Umbilical cord (tissue), 2 donors: ENCODE measurements around the gene ZGPAT. TPM values are rescaled to one million over a fixed set of nuclear protein-coding genes. Genes with fewer than 3 reads are reported as not detected.

Source experiments
- DNase-seq: peaks from one replicate; pipeline ENCODE4 v3.0.0-alpha.2; 2015; ENCODE audit warnings: low spot score
- total RNA-seq: library from RNA; depleted of rRNA; stranded (reverse); fragments of >200 nt; gene quantifications from one replicate; pipeline ENCODE4 v1.2.3, GENCODE V29; 2014; ENCODE audit warnings: low replicate concordance; ENCODE audit not compliant: insufficient read depth

The ZGPAT gene
- total RNA-seq, 1 donor from 2014 or later: 15.6 TPM

- DNase-seq: no peak
Measured at GRCh38 chr20:63733579-63734081, 25.8 kb downstream of the ZGPAT start.

DNA sequence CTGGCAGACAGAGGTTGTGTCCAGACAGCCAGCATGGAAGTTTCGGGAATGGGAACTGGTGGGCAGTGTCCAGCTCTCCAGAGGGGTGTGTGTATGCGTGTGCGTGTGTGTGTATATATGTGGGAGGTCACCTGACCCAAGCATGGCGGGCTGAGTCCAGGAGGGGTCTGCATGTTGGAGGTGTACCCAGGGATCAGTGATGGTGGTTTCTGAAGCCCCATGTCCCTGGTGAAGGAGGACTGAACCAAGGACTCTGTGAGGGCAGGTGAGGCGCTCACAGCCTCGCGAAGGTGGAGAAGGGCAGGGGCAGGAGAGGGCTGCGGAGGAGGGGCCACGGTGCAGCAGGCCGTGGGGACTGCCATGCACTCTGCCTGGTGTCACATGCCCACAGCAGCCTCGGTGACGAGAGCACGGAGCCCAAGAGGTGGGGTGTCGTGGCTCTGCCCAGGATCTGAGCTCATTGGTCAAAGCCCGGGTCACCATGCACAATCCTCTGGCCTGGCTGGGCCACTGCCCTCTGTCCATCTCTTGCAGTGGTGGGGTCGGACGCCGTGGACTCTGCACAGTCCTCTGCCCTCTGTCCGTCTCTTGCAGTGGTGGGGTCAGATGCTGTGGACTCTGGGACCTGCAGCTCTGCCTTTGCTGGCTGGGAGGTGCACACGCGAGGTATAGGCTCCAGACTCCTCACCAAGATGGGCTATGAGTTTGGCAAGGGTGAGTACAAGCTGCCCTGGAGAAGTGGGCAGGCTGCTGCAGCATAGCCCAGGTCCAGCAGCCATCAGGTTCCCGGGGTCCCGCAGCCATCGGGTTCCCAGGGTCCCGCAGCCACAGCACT is 26.5 kb downstream of the ZGPAT start:
- no peak for DNase-seq

DNA sequence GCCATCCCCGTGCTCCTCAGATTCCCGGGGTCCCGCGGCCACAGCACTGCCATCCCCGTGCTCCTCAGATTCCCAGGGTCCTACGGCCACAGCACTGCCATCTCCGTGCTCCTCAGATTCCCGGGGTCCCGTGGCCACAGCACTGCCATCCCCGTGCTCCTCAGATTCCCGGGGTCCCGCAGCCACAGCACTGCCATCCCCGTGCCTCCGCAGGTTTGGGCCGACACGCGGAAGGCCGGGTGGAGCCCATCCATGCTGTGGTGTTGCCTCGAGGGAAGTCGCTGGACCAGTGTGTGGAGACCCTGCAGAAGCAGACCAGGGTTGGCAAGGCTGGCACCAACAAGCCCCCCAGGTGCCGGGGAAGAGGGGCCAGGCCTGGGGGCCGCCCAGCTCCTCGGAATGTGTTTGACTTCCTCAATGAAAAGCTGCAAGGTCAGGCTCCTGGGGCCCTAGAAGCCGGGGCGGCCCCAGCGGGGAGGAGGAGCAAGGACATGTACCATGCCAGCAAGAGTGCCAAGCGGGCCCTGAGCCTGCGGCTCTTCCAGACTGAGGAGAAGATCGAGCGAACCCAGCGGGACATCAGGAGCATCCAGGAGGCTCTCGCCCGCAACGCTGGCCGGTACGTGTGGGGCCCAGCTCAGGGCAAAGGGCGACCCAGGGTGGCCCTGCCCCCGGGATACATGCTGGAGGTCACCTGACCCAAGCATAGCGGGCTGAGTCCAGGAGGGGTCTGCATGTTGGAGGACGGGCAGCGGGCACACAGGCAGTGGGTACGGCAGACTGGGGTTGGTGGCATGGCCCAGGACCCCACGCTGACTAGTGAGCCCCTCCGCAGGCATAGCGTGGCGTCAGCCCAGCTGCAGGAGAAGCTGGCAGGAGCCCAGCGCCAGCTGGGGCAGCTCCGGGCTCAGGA is 27.4 kb downstream of the ZGPAT start:
- DNase-seq: no peak

- DNase-seq: no peak
Measured at GRCh38 chr20:63735859-63736718, 28.2 kb downstream of the ZGPAT start, which contains the start of gene LIME1. Gene LIME1, plus strand, starts transcription at chr20:63736664. Its CDS starts 886 bp downstream, at chr20:63737550.

GRCh38 chr20:63736893-63737694 is 29.3 kb downstream of the ZGPAT start:
- no peak for DNase-seq

- no peak for DNase-seq
Measured at GRCh38 chr20:63737695-63737944, 29.8 kb downstream of the ZGPAT start.

- DNase-seq: no peak
Measured at GRCh38 chr20:63737945-63738686, 30.3 kb downstream of the ZGPAT start.

DNA sequence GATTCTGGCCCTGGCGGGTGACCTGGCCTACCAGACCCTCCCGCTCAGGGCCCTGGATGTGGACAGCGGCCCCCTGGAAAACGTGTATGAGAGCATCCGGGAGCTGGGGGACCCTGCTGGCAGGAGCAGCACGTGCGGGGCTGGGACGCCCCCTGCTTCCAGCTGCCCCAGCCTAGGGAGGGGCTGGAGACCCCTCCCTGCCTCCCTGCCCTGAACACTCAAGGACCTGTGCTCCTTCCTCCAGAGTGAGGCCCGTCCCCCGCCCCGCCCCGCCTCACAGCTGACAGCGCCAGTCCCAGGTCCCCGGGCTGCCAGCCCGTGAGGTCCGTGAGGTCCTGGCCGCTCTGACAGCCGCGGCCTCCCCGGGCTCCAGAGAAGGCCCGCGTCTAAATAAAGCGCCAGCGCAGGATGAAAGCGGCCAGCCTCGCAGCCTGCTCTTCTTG is 30.9 kb downstream of the ZGPAT start:
- DNase-seq: peak; percentile 53

DNA sequence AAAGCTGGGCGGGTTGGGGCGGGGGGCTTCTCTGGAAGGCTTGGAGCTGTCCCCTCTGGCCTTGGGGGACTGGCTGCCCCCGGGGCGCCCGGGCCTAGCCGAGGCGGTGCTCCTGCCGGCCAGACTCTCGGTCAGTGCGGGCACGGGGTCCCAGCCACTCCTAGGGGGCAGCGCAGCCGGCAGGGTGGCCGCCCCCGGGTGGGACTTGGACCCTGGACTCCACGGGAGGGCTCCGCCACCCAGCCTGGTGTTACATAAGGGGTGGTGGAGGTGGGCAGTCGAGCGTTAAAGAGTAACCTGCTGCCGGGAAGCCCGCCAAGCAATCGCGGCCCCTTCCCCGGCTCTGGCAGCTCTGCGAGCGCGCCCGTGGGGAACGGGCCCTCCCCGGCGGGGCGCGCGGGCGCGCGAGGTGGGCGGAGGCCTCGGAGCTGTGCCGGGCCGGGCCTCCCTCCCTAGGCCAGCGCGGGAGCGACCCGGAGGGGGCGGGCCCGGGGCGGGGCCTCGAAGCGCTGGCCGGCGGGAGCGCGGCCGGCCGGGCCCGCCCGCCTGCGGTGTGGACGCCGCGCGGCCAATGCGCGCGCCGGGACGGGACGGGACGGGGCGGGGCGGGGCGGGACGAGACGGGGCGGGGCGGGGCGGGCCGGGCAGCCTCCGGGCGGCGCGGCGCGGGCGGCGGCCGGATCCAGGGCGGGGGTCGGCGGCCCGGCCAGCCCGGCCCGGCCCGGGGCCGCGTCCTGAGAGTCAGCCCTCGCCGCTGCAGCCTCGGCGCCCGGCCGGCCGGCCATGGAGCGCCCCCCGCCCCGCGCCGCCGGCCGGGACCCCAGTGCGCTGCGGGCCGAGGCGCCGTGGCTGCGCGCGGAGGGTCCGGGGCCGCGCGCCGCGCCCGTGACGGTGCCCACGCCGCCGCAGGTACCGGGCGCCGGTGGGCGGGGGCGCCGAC is 31.6 kb downstream of the ZGPAT start, which contains the start of gene SLC2A4RG:
Gene SLC2A4RG (plus strand): TSS at position 647 of the 940 bp plus-strand sequence. CDS start 137 bp downstream, at position 784.
- DNase-seq: peak; percentile 85

DNA sequence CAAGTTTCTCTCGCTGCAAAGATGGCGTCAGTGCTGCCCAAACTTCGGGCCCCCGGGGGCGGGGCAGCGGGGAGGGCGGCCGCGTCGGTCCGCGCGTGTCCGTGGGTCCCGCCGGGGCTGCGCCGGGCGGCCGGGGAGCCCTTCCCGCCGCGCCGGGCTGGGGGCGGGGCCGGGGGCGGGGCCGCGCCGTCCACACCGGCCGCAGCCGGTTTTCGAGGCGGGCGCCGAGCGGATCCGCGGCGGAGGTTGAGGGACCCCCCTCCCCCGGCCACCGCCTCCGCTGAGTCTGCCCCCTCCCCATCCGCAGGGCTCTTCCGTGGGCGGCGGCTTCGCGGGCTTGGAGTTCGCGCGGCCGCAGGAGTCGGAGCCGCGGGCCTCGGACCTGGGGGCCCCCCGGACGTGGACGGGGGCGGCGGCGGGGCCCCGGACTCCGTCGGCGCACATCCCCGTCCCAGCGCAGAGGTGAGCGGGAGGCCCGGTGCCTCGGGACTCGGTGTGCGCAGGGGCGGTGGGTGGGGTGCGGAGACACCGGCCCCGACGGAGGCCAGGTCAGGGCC is 32.3 kb downstream of the ZGPAT start:
- DNase-seq: peak; percentile 63

DNA sequence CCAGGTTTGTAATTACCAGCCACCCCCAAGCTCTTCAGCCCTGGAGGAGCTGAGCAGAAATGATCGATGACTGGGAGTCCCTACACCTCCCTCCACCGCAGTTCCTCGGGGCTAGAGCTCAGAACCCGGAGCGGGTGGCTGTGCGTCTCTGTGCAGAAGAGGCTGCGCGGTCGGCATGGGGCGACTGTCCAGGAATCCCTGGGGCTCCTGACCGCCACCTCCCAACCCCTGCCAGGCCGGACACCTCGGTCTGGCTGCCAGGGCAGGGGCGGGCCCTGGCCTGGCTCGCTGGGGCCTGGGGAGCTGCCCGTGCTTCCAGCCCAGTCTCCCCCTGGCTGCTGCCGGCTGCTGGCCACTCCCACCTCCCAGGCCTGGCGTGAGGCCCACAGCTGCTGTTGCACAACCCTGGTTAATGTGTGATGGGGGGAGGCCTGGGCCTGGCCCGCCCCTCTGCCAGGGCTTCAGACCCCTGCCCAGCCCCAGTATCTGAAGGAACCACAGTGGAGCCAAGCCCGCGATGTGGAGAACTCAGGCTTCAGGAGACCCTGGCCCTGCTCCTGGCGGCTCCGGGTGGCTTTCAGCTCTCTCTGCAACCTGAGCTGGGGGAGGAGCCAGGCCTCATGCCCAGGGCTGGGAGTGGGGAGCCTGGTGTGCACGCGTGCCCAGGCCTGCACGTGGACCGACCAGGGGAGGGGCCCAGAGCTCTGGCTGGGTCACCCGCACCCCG is 33.0 kb downstream of the ZGPAT start:
- DNase-seq: peak; percentile 95

DNA sequence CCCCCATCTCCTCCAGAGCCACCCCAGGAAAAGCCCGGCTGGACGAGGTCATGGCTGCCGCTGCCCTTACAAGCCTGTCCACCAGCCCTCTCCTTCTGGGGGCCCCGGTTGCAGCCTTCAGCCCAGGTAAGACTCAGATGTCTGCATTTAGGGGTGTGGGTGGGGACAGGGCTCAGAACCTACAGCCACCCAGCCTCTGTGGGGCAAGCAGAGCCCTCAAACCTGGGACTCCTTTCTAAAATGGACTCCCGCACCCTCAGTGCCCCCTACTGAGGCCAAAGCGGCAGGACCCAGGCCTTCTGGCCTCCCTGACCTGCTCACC is 33.5 kb downstream of the ZGPAT start:
- DNase-seq: no peak

- DNase-seq: no peak
Measured at GRCh38 chr20:63741676-63742380, 34.0 kb downstream of the ZGPAT start.

DNA sequence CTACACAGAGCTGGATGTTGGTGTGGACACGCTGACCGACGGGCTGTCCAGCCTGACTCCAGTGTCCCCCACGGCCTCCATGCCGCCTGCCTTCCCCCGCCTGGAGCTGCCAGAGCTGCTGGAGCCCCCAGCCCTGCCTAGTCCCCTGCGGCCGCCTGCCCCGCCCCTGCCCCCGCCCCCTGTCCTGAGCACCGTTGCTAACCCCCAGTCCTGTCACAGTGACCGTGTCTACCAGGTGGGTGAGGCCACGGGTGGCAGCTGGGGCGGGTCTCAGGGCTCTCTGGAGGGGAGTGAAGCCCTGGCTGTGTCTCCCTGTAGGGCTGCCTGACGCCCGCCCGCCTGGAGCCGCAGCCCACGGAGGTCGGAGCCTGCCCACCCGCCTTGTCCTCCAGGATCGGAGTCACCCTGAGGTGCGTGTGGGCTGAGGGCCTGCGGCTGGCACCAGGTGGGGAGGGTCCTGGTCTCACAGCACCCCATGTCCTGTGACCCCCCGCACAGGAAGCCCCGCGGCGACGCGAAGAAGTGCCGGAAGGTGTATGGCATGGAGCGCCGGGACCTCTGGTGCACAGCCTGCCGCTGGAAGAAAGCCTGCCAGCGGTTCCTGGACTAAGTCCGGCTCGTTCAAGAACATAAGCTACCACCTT is 34.7 kb downstream of the ZGPAT start:
- DNase-seq: no peak

DNA sequence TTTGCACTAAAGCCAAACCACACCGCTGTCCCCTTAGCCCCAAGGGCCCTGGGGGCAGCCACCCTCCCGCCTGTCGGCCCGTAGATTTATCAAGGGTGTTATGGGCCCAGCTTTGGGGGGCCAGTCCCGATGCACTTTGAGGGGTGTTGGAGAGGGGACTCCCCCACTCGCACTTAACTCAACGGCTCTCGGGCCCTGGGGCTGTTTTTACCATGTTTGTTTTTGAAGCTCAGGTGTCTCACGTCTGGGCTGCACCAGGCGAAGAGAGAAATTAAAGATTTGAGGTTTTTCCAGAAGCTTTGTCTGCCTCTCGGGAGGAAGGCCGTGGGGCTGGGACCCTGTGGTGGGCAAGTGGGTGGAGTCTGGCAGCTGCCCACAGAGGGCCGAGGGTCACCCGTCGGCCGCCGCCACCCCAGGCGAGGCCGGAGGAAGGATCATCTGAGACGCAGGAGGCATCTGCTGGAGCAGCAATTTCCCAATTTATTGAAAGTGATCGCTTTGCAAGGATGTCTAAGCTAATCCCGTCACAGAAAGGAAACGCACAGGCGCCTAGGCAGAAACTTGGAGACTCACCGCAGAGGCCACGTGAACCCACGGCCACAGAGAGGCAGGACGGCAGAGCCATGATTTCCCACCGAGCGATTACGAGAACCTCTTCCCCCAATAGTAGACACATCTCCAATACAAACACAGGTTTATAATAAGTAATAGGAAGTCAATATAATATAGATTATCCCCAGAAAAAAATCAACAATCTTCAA is 35.6 kb downstream of the ZGPAT start:
- DNase-seq: no peak

GRCh38 chr20:63744158-63744557 is 36.3 kb downstream of the ZGPAT start:
- no peak for DNase-seq
